IPS-18a (cell line): ENCODE data around the gene CDC14A.
"Not testable (repeated sequence)": the region's sequence is repeated elsewhere in the genome, so short reads cannot be mapped to it uniquely, and the experiment has no call there.

ENCODE experiments used
- H3K27ac ChIP-seq: one replicate; pipeline ENCODE4 v1.5.1; 2013; ENCODE audit warnings: low read length
- H3K27me3 ChIP-seq: one replicate; pipeline ENCODE4 v1.6.1; 2013; ENCODE audit warnings: mild to moderate bottlenecking, low read length; ENCODE audit not compliant: control insufficient read depth, insufficient read depth
- H3K36me3 ChIP-seq: one replicate; pipeline ENCODE4 v1.6.1; 2013; ENCODE audit warnings: low read depth, low read length; ENCODE audit not compliant: control insufficient read depth
- H3K4me1 ChIP-seq: one replicate; pipeline ENCODE4 v1.6.1; 2013; ENCODE audit warnings: low read depth, low read length; ENCODE audit not compliant: control insufficient read depth
- H3K4me3 ChIP-seq: one replicate; pipeline ENCODE4 v1.5.1; 2013; ENCODE audit warnings: low read length
- H3K9ac ChIP-seq: one replicate; pipeline ENCODE4 v1.6.1; 2013; ENCODE audit warnings: mild to moderate bottlenecking, low read length, moderate library complexity
- H3K9me3 ChIP-seq: one replicate; pipeline ENCODE4 v1.6.1; 2013; ENCODE audit warnings: low read depth, low read length; ENCODE audit not compliant: control insufficient read depth

CDC14A gene

GRCh38 chr1:100369339-100369738 lies 17.0 kb downstream of the CDC14A start:
- not testable (repeated sequence) for H3K9ac ChIP-seq, H3K36me3 ChIP-seq, H3K4me1 ChIP-seq, H3K27ac ChIP-seq, H3K9me3 ChIP-seq, H3K4me3 ChIP-seq, H3K27me3 ChIP-seq

- not testable (repeated sequence) for H3K27me3 ChIP-seq, H3K4me3 ChIP-seq, H3K9ac ChIP-seq, H3K9me3 ChIP-seq, H3K36me3 ChIP-seq, H3K4me1 ChIP-seq, H3K27ac ChIP-seq
Measured at GRCh38 chr1:100373953-100374352, 21.6 kb downstream of the CDC14A start.

DNA sequence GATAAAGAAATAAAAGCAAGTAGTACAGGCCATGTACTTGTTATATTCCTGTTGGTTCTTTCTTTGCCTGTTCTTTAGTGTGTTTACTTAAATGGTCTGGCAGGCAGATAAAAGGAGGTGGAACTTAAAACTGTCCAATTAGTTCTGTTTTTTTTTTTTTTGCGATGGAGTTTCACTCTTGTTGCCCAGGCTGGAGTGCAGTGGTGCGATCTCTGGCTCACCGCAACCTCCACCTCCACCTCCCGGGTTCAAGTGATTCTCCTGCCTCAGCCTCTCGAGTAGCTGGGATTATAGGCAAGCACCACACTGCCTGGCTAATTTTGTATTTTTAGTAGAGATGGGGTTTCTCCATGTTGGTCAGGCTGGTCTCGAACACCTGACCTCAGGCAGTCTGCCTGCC lies 24.6 kb downstream of the CDC14A start:
- not testable (repeated sequence) for H3K27me3 ChIP-seq, H3K27ac ChIP-seq, H3K4me3 ChIP-seq, H3K4me1 ChIP-seq, H3K9me3 ChIP-seq, H3K9ac ChIP-seq, H3K36me3 ChIP-seq

DNA sequence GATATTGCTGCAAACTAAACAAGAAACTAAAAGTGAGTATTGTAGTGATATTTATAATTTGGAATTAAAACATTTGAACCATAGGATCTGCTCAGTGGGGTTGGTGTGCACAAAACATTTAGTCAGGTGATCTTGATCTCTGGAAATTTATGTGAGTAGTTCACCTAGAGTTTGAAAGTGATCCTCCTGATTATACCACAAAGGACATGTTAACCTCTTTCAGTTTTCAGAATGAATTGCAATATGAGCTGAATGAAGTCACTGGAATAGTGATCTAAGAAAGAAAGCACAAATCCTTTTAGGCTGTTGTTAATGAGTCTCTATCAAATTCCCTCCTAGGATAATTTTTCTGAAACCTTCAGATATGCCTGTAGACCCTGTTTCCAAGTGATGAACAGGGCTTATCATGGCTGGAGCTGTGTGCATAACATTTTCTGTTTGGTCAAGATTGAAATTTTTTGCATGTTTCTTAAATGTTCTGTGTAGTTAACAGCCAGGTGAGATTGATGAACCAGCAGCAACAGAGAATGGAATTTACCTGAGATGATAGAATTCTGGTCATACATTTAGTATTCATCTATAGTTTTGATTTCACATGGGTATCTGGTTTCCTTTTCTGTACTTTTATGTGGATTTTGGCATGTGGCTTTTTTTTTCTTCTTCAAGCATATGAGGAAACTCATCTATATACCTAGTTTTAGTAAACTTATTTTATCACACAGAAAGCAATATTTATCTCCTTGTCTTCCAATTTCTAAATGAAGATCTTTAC lies 25.5 kb downstream of the CDC14A start:
- no peak overlapping the region for H3K27ac ChIP-seq
- H3K4me3 ChIP-seq, result no peak overlapping the region
- H3K36me3 ChIP-seq, result peaks cover 2% of the 10 kb centered on the region
- H3K9ac ChIP-seq, result no peak overlapping the region
- H3K9me3 ChIP-seq, result no peaks in the 10 kb centered on the region
- no peaks in the 10 kb centered on the region for H3K27me3 ChIP-seq
- peaks cover 4% of the 10 kb centered on the region for H3K4me1 ChIP-seq

DNA sequence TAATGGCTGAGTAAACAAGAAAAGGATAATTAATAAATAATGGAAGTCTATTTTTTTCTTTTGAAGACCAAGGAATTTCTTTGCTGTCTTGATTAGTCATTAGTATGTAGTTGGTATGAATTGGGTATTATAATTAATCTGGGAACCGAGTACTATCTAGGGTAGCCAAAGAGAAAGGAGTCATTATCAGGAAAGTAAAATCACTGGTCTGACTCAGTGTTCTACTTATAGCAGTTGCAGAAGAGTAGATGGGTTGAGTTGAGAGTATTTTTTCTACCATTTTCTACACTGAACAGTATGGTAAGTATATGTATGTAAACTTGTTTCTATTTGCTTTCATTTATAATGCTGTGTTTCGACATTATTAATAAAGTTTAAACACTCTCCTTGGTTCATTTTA lies 26.6 kb downstream of the CDC14A start:
- Histone ChIP-seq H3K9me3 (no peaks in the 10 kb centered on the region), H3K27ac (no peak overlapping the region), H3K27me3 (no peaks in the 10 kb centered on the region), H3K36me3 (peaks cover 2% of the 10 kb centered on the region), H3K4me3 (no peak overlapping the region), H3K9ac (no peak overlapping the region), H3K4me1 (peaks cover 4% of the 10 kb centered on the region)

- Histone ChIP-seq H3K4me3 (no peak overlapping the region), H3K36me3 (peaks cover 2% of the 10 kb centered on the region), H3K9me3 (no peaks in the 10 kb centered on the region), H3K4me1 (peaks cover 4% of the 10 kb centered on the region), H3K27me3 (no peaks in the 10 kb centered on the region), H3K27ac (no peak overlapping the region), H3K9ac (no peak overlapping the region)
Measured at GRCh38 chr1:100380635-100381034, 28.3 kb downstream of the CDC14A start.

GRCh38 chr1:100382657-100383056 lies 30.4 kb downstream of the CDC14A start:
- Histone ChIP-seq H3K27ac (no peak overlapping the region), H3K4me1 (peaks cover 5% of the 10 kb centered on the region), H3K27me3 (no peaks in the 10 kb centered on the region), H3K9ac (no peak overlapping the region), H3K36me3 (peaks cover 2% of the 10 kb centered on the region), H3K9me3 (no peaks in the 10 kb centered on the region), H3K4me3 (no peak overlapping the region)

GRCh38 chr1:100383743-100384405 lies 31.6 kb downstream of the CDC14A start:
- Histone ChIP-seq H3K4me1 (peaks cover 10% of the 10 kb centered on the region), H3K9me3 (no peaks in the 10 kb centered on the region), H3K36me3 (no peaks in the 10 kb centered on the region), H3K27ac (no peak overlapping the region), H3K27me3 (no peaks in the 10 kb centered on the region), H3K9ac (no peak overlapping the region), H3K4me3 (no peak overlapping the region)

DNA sequence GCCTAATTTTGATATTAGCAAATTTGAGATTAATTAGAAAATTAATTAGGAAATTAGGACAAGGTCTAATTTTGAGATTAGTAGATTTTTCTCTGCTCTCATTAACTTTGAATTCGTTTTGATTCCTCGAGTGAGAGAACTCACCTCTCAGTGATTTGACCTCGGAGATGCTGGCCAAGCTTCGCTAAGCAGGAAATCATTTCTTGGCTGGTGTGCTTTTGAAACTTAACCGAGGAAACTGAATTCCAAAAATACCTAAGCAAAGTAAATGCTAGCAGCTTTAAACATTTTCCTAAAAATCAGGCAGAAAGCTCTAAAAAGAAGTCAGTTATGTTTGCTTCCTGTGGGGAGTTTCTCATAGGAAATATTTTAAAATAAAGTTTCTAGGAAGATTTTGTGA lies 34.9 kb downstream of the CDC14A start:
- H3K4me3 ChIP-seq, result no peak overlapping the region
- H3K9me3 ChIP-seq, result no peaks in the 10 kb centered on the region
- H3K9ac ChIP-seq, result no peak overlapping the region
- H3K4me1 ChIP-seq, result peaks cover 6% of the 10 kb centered on the region
- H3K27ac ChIP-seq, result no peak overlapping the region
- peaks cover 8% of the 10 kb centered on the region for H3K36me3 ChIP-seq
- H3K27me3 ChIP-seq, result no peaks in the 10 kb centered on the region

- no peak overlapping the region for H3K4me3 ChIP-seq
- no peak overlapping the region for H3K27ac ChIP-seq
- H3K4me1 ChIP-seq, result peaks cover 6% of the 10 kb centered on the region
- no peaks in the 10 kb centered on the region for H3K27me3 ChIP-seq
- H3K9ac ChIP-seq, result no peak overlapping the region
- peaks cover 8% of the 10 kb centered on the region for H3K36me3 ChIP-seq
- H3K9me3 ChIP-seq, result no peaks in the 10 kb centered on the region
Measured at GRCh38 chr1:100387657-100388350, 35.5 kb downstream of the CDC14A start.

DNA sequence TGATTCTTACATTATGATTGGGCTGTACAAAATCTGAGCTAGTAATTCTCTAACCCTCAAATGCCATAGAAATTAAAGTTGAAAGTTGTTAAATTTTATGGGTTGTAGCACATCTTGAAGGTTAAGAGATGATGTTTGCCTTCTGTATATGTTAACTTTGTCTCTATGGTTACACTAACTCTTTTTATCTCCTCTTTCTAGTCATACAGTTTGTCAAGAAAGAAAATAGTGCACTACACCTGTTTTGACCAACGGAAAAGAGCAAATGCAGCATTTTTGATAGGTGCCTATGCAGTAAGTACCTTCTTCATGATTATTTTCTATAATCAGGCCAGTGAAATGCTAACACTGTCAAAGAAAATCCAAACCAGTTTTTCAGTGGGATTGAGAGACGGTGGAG lies 38.2 kb downstream of the CDC14A start:
- Histone ChIP-seq H3K9ac (no peak overlapping the region), H3K9me3 (no peaks in the 10 kb centered on the region), H3K36me3 (peaks cover 11% of the 10 kb centered on the region), H3K27me3 (no peaks in the 10 kb centered on the region), H3K4me1 (peaks cover 6% of the 10 kb centered on the region), H3K27ac (no peak overlapping the region), H3K4me3 (no peak overlapping the region)
